Psoas muscle (tissue), 8 donors: ENCODE results near the gene NCSTN. TPM values are rescaled to one million over a fixed set of nuclear protein-coding genes. Genes with fewer than 3 reads are reported as not detected.

Source experiments
- ATAC-seq, 4 donors: fragments of 200-7000 bp; cut with Tn5 transposase; one replicate each; pipeline ENCODE4 v1.9.1; 2020; ENCODE audit warnings: moderate library complexity in 3 of 4, mild to moderate bottlenecking in 2 of 4
- DNase-seq, 2 donors: peaks; one replicate each; pipeline ENCODE4 v3.0.0-alpha.2; 2020
- H3K27ac ChIP-seq: fragments of 200-600 bp; one replicate; pipeline ENCODE4 v1.8.0; 2022
- H3K27me3 ChIP-seq, 3 donors: fragments of 200-600 bp in 1 of 3; one replicate each; pipeline versions ENCODE4 v1.6.1 to v1.8.0; 2013 to 2022; ENCODE audit warnings: low read length in 2 of 3, mild to moderate bottlenecking in 2 of 3, moderate library complexity in 1 of 3; ENCODE audit not compliant: insufficient read depth in 3 of 3
- H3K36me3 ChIP-seq, 2 donors: fragments of 200-600 bp in 1 of 2; one replicate each; pipeline versions ENCODE4 v1.6.1 to v1.8.0; 2013 to 2022; ENCODE audit warnings: low read depth in 1 of 2, mild to moderate bottlenecking in 1 of 2, moderate library complexity in 1 of 2; ENCODE audit not compliant: insufficient read depth in 1 of 2
- H3K4me1 ChIP-seq: fragments of 200-600 bp; one replicate; pipeline ENCODE4 v1.8.0; 2022
- H3K4me3 ChIP-seq: fragments of 200-600 bp; one replicate; pipeline ENCODE4 v1.8.0; 2022; ENCODE audit warnings: mild to moderate bottlenecking
- H3K9me3 ChIP-seq: fragments of 200-600 bp; one replicate; pipeline ENCODE4 v1.8.0; 2022
- CTCF ChIP-seq: fragments of 200-600 bp; IDR thresholded peaks from one replicate; pipeline ENCODE4 v1.8.0; 2022; ENCODE audit warnings: antibody characterized with exemption
- WGBS, 3 donors: extraction: QIAGEN DNeasy Blood & Tissue Kit; methylation state at CpG; one replicate each; pipeline versions ENCODE4 v1.1.6 to v1.1.7; 2013; 5-methylcytosine and 5-hydroxymethylcytosine counted together
- intact Hi-C, 2 donors: fragments of 100-400 bp; cut with DNase I; formaldehyde crosslinking; loops; one replicate each; pipeline versions ENCODE4 v1.11.0 to v1.14.2; 2022
- long read RNA-seq, 2 donors: library from polyadenylated mRNA; unstranded; transcript quantifications; one replicate each; pipeline ENCODE4 v2.0.0, GENCODE V29; 2021
- polyA plus RNA-seq, 3 donors: library from polyadenylated mRNA; stranded (reverse); fragments of 200-250 nt; gene quantifications; one replicate each; pipeline ENCODE4 v1.2.3, GENCODE V29; 2013
- total RNA-seq, 4 donors: library from RNA; stranded (reverse); fragmentation: NEBNext Ultra II Directional in 2 of 4; extraction: Animal tissue kit (Norgen Biotek cat#: 25700) in 2 of 4; gene quantifications; one replicate each; pipeline versions ENCODE4 v1.2.1 to v1.2.4, GENCODE V29; 2021 to 2023
- donor health status: healthy with polysubstance abuse.
- donor health status: DM: no; HTN: no; CAD: no; lungs with moderate emphysema.
- donor health status: Bipolar disorder and iron deficiency.
- donor health status: healthy.
- donor health status: DM: yes; HTN: yes; CAD: no.
- donor health status: DM: no; HTN: no; CAD: no.
- donor health status: DM: no; HTN: no; CAD: no.
- donor health status: DM: yes; HTN: yes; CAD: no.

The NCSTN gene
- total RNA-seq: 10 to 100 TPM; 32.6 to 49.8 (median 42.6) TPM
- 10 to 100 TPM; 23.5 to 33.6 (median 27.4) TPM for polyA plus RNA-seq
- long read RNA-seq, donor 1, partial matches to known transcripts: 1 of 4 reads
- long read RNA-seq, donor 1, other reads (novel, unspliced or antisense): 0 of 4 reads
- long read RNA-seq, donor 2, transcript NCSTN-201 (17 exons, 2,936 nt): major isoform, 15 of 22 reads
- long read RNA-seq, donor 2, partial matches to known transcripts: 4 of 22 reads
- long read RNA-seq, donor 2, other reads (novel, unspliced or antisense): 3 of 22 reads

- H3K27me3 ChIP-seq: no peaks in the 10 kb centered on the region
- ATAC-seq (peak; percentile 97 to 99 (median 99)), DNase-seq (peak; percentile 93 to 96)
- H3K36me3 ChIP-seq: peaks cover 7 to 56% of the 10 kb centered on the region in 2 donors
- peak within 1 kb of the TSS; percentile 96 for H3K27ac ChIP-seq
- H3K9me3 ChIP-seq: no peaks in the 10 kb centered on the region
- no peak for TF ChIP-seq CTCF
- intact Hi-C loops: no loop called here
- H3K4me1 ChIP-seq: peaks cover 46% of the 10 kb centered on the region
- H3K4me3 ChIP-seq: peak within 1 kb of the TSS; percentile 84
- 0 to 1% (median 0%) methylated on average over 51 to 58 of the region's 58 CpGs for WGBS, 3 donors
Measured at GRCh38 chr1:160342953-160343869, at the start of gene NCSTN, which contains the start of gene COPA. Gene NCSTN (plus strand): TSS chr1:160343383. CDS start chr1:160343397, 14 bp downstream. Gene COPA (minus strand): TSS chr1:160343250. CDS start chr1:160343170, 80 bp downstream.

- Histone ChIP-seq H3K27me3 (no peaks in the 10 kb centered on the region), H3K4me1 (no peaks in the 10 kb centered on the region), H3K36me3 (peaks cover 32 to 100% of the 10 kb centered on the region in 2 donors), H3K9me3 (no peaks in the 10 kb centered on the region), H3K4me3 (no peak overlapping the region), H3K27ac (no peak overlapping the region)
- no peak for ATAC-seq
- DNase-seq: no peak
- TF ChIP-seq CTCF: no peak
- intact Hi-C loops: loop anchor here in 1 of 2 donors (5.0 kb wide), 1 partner anchor 36 kb away; no protein-coding TSS in a partner anchor
- 86 to 95% (median 87%) methylated on average over 1 of the region's 1 CpG for WGBS, 3 donors
Measured at GRCh38 chr1:160296036-160296435, 47.1 kb upstream of the NCSTN start.

- intact Hi-C loops: no loop called here
- Histone ChIP-seq H3K27ac (no peak overlapping the region), H3K9me3 (no peaks in the 10 kb centered on the region), H3K36me3 (peaks cover 17 to 99% of the 10 kb centered on the region in 2 donors), H3K4me3 (no peak overlapping the region), H3K4me1 (no peaks in the 10 kb centered on the region), H3K27me3 (no peaks in the 10 kb centered on the region)
- ATAC-seq (no peak), DNase-seq (no peak)
- no peak for TF ChIP-seq CTCF
- 78 to 87% (median 87%) methylated on average over 7 of the region's 7 CpGs for WGBS, 3 donors
Measured at GRCh38 chr1:160300173-160300572, 43.0 kb upstream of the NCSTN start.

GRCh38 chr1:160307118-160307791 lies 35.9 kb upstream of the NCSTN start:
- no peaks in the 10 kb centered on the region for H3K4me1 ChIP-seq
- intact Hi-C loops: no loop called here
- no peak for TF ChIP-seq CTCF
- peaks cover 27 to 99% of the 10 kb centered on the region in 2 donors for H3K36me3 ChIP-seq
- no peak for DNase-seq
- no peak overlapping the region for H3K4me3 ChIP-seq
- WGBS, 3 donors: 76 to 81% (median 77%) methylated on average over 13 of the region's 13 CpGs
- peak in 1 of 4 donors; percentile 11 for ATAC-seq
- H3K27ac ChIP-seq: no peak overlapping the region
- no peaks in the 10 kb centered on the region for H3K9me3 ChIP-seq
- H3K27me3 ChIP-seq: no peaks in the 10 kb centered on the region
